Kidney (tissue), 14 donors: ENCODE measurements around the gene FGF5. TPM values are rescaled to one million over a fixed set of nuclear protein-coding genes. Genes with fewer than 3 reads are reported as not detected.

Experiments
- DNase-seq, 5 donors: peaks; one replicate each; pipeline ENCODE4 v3.0.0-alpha.2; 2013 to 2020
- FAIRE-seq: peaks from 2 replicates; lab custom pipeline; 2012; peaks lifted over from hg19 to GRCh38; lab: Jason Lieb, UNC
- H3K27ac ChIP-seq, 2 donors: one replicate each; pipeline ENCODE4 v1.7.0; 2013; ENCODE audit warnings: low read depth in 2 of 2, low read length in 2 of 2, inconsistent platforms in 1 of 2
- H3K27me3 ChIP-seq: one replicate; pipeline ENCODE4 v1.7.1; 2013; ENCODE audit warnings: low read length, inconsistent platforms; ENCODE audit not compliant: control insufficient read depth, insufficient read depth
- H3K36me3 ChIP-seq, 3 donors: one replicate each; pipeline versions ENCODE4 v1.7.0 to v1.7.1; 2013; ENCODE audit warnings: low read length in 3 of 3, control low read depth in 1 of 3, inconsistent platforms in 1 of 3; ENCODE audit not compliant: insufficient read depth in 3 of 3, control insufficient read depth in 2 of 3
- H3K4me1 ChIP-seq, 3 donors: one replicate each; pipeline versions ENCODE4 v1.7.0 to v1.7.1; 2013; ENCODE audit warnings: low read length in 3 of 3, inconsistent platforms in 1 of 3, low read depth in 1 of 3; ENCODE audit not compliant: control insufficient read depth in 2 of 3, insufficient read depth in 2 of 3
- H3K4me3 ChIP-seq, 3 donors: one replicate each; pipeline versions ENCODE4 v1.7.0 to v1.8.1; 2013; ENCODE audit warnings: low read length in 3 of 3, control low read depth in 1 of 3, inconsistent platforms in 1 of 3
- H3K9ac ChIP-seq, 3 donors: one replicate each; pipeline versions ENCODE4 v1.7.0 to v1.7.1; 2013; ENCODE audit warnings: low read length in 3 of 3, control low read depth in 1 of 3, inconsistent platforms in 1 of 3
- H3K9me3 ChIP-seq, 3 donors: one replicate each; pipeline versions ENCODE4 v1.7.0 to v1.7.1; 2013; ENCODE audit warnings: low read length in 3 of 3, control low read depth in 1 of 3, inconsistent platforms in 1 of 3; ENCODE audit not compliant: control insufficient read depth in 2 of 3, insufficient read depth in 1 of 3
- intact Hi-C: fragments of 100-400 bp; cut with DNase I; formaldehyde crosslinking; loops from one replicate; pipeline ENCODE4 v1.11.1; 2022
- polyA plus RNA-seq: library from polyadenylated mRNA; stranded (reverse); fragments of 350-450 nt; fragmentation: Illumina TruSeq; extraction: RNeasy Lipid Tissue Mini Kit (QIAGEN cat#74804); gene quantifications from one replicate; pipeline ENCODE4 v1.2.3, GENCODE V29; 2014; ENCODE audit warnings: low read depth, low replicate concordance; ENCODE audit not compliant: insufficient read depth
- total RNA-seq: library from RNA; stranded (reverse); fragmentation: NEBNext Ultra II Directional; extraction: Animal tissue kit (Norgen Biotek cat#: 25700); gene quantifications from one replicate; pipeline ENCODE4 v1.2.1, GENCODE V29; 2021
- TF ChIP-seq, protein P1 (sequence below): IDR thresholded peaks from 3 replicates; pipeline ENCODE4 v1.5.1; 2012; ENCODE audit warnings: mild to moderate bottlenecking, moderate library complexity, borderline replicate concordance; ENCODE audit not compliant: insufficient read depth; ENCODE audit errors: extremely low read depth
- donor health status: control.
- donor health status: control.
- donor health status: control.
- donor health status: control.
- donor health status: control.
- donor health status: DM: yes; HTN: yes; CAD: no.
- donor health status: Normal renal cell carcinoma (clear cell type).

Gene FGF5
- total and polyA plus RNA-seq, 2 donors from 2014 or later = 0.09 to 0.13 TPM

DNA sequence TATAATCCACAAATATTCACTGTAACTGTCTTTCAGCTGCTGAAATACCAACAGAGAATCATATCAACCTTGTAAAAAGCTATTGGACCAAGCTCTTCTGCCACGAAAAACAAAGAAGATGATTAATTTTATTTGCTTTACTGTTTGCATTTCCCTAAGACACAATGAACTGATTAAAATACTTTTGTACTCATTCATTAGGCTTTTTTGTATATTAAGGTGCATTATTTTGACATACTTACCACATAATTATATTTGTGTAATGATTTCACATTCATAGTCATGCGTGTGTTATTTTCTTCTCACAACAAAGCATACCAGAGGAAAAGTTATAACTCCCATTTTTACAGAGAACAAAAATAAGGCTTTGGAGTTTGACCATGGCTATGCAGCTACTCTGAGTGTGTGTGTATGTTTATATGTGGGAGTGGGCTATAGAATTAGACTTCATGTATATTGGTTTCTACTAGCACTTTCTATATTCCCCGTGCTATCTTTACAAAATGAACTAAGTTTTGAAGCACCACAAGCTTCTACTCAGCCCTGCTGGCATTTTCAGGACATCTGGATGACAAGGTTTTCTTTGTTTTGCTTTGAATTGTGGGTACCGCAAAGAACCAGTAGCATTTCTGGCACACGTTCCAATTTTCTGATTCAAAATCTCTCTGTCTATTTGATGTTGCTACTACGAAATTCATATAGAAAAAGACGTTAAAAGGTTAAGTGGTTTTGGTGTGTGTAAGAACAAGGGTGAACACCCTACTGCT lies 11.0 kb upstream of the FGF5 start:
- DNase-seq = no peak
- H3K36me3 ChIP-seq = no peaks in the 10 kb centered on the region
- peaks cover 8% of the 10 kb centered on the region for H3K27me3 ChIP-seq
- TF ChIP-seq, protein P1, sequence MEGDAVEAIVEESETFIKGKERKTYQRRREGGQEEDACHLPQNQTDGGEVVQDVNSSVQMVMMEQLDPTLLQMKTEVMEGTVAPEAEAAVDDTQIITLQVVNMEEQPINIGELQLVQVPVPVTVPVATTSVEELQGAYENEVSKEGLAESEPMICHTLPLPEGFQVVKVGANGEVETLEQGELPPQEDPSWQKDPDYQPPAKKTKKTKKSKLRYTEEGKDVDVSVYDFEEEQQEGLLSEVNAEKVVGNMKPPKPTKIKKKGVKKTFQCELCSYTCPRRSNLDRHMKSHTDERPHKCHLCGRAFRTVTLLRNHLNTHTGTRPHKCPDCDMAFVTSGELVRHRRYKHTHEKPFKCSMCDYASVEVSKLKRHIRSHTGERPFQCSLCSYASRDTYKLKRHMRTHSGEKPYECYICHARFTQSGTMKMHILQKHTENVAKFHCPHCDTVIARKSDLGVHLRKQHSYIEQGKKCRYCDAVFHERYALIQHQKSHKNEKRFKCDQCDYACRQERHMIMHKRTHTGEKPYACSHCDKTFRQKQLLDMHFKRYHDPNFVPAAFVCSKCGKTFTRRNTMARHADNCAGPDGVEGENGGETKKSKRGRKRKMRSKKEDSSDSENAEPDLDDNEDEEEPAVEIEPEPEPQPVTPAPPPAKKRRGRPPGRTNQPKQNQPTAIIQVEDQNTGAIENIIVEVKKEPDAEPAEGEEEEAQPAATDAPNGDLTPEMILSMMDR = no peak
- H3K4me3 ChIP-seq = no peak overlapping the region
- no peak overlapping the region for H3K9ac ChIP-seq
- H3K27ac ChIP-seq = no peak overlapping the region
- intact Hi-C loops = no loop called here
- no peaks in the 10 kb centered on the region for H3K4me1 ChIP-seq
- no peaks in the 10 kb centered on the region for H3K9me3 ChIP-seq
- no peak for FAIRE-seq

DNA sequence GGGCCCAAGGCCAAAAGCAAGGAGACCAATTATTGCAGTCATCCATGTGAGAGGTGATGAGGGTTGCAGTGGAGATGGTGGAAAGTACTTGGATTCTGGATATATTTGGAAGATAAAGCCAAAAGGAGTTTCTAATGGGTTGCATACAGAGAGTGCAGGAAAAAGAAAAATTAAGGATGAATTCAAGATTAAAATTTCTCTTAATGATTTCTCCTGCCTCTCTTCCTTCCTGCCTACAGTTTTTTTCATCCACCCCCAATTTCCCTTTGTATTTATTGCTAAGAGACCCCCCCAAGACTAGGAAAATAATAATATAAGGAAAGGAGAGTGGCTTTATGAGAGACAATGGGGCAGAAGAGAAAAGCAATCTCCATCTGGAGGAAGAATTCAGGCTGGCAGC lies 8.6 kb upstream of the FGF5 start:
- FAIRE-seq = no peak
- H3K27me3 ChIP-seq = peaks cover 8% of the 10 kb centered on the region

DNA sequence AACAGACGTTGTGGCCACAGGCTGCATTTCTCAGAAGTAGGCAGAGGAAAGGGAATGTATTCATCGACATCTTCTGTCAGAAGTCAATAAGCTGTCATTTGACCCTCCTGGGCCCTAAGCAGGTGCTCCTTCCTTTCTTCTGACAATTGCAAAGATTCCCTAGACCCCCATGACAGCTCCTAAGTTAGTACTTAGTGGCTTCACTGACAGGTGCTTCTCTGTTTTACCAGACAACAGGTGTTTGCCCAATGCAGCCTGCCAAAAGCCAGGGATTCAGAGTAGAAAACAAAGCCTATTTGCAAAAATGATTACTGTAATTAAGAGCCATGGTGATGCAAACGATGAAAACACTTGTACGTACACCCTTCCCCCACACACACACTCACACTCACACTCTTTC lies 7.5 kb upstream of the FGF5 start:
- Histone ChIP-seq H3K4me3 (no peak overlapping the region), H3K4me1 (no peaks in the 10 kb centered on the region), H3K36me3 (no peaks in the 10 kb centered on the region), H3K27me3 (peaks cover 16% of the 10 kb centered on the region), H3K27ac (no peak overlapping the region), H3K9ac (no peak overlapping the region), H3K9me3 (no peaks in the 10 kb centered on the region)
- TF ChIP-seq, protein P1 = no peak
- no peak for DNase-seq
- FAIRE-seq = no peak
- intact Hi-C loops = no loop called here

More for the DNA sequence above, 8.6 kb upstream of the FGF5 start:
- DNase-seq = no peak
- intact Hi-C loops = no loop called here
- Histone ChIP-seq H3K9ac (no peak overlapping the region), H3K9me3 (no peaks in the 10 kb centered on the region), H3K4me3 (no peak overlapping the region), H3K27ac (no peak overlapping the region), H3K4me1 (no peaks in the 10 kb centered on the region), H3K36me3 (no peaks in the 10 kb centered on the region)
- TF ChIP-seq, protein P1 = no peak
